HL-60 (cell line): Measurements from ENCODE around the gene EEF1A2.

Experiments
- CTCF ChIP-seq: IDR thresholded peaks from one replicate; pipeline ENCODE4 v1.5.1; 2011; ENCODE audit warnings: low read length, control low read depth, inconsistent platforms; ENCODE audit not compliant: insufficient read depth
- GABPA ChIP-seq: IDR thresholded peaks from 2 replicates; pipeline ENCODE4 v1.6.1; 2012; ENCODE audit warnings: low read depth
- POLR2AphosphoS5 ChIP-seq: IDR thresholded peaks from 2 replicates; pipeline ENCODE4 v1.6.1; 2012; ENCODE audit warnings: low read depth
- SPI1 ChIP-seq: IDR thresholded peaks from 2 replicates; pipeline ENCODE4 v1.6.1; 2012; ENCODE audit warnings: low read depth, mild to moderate bottlenecking, borderline replicate concordance

GRCh38 chr20:63464289-63464635 lies 34.6 kb downstream of the EEF1A2 start:
- TF ChIP-seq CTCF = no peak
- no peak for TF ChIP-seq POLR2AphosphoS5
- no peak for TF ChIP-seq GABPA
- TF ChIP-seq SPI1 = no peak
